RCC 7860 (cell line): ENCODE data around the gene DCAF17.
"Not testable (repeated sequence)": the region's sequence is repeated elsewhere in the genome, so short reads cannot be mapped to it uniquely, and the experiment has no call there.

Source experiments
- DNase-seq: peaks from one replicate; pipeline ENCODE4 v3.0.0-alpha.2; 2015; ENCODE audit warnings: low spot score
- FAIRE-seq: peaks from 2 replicates; lab custom pipeline; 2012; peaks lifted over from hg19 to GRCh38; lab: Jason Lieb, UNC

DCAF17 gene

DNA sequence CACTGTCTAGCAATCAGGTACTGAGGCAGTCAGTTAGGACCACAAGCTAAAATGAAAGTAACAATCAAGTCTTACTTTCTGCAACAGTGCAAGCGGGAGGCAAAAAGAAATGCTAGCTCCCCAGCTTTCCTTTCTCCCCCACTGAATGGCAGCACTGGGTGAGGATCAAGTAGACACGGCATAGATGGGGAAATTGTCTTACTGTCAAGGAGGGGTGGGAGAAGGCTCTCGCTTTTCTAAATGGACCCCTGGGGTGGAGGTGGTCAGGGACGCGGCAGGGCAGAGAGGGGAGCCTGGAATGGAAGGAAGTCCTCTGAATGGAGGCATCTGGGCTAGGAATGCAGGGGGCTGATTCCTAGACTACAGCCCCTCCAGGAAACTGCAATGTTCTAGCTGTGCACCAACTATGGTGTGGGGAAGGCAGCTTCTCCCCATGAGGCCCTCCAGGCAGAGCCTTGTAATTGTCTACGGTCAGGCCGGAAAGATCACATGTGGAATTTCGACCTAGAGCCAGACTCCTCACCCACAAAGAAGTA is 24.5 kb upstream of the DCAF17 start:
- no peak for DNase-seq

DNA sequence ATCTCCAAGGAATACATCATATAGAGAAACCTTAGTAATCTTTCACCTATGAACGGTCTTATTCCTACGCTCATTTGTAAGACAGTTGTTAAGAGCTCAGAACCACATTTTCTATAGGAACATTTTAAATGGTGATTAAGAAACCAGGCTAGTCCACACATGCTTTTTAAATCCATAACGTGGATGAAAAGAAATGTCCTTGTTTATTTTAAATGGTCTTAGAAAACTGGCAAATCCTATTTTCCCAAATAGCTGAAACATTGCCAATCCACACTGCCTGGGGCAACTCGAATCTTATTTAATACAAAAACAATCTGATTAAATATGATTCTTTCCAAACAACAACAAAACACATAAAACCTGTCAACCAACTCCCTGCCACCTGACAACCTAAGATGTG is 23.9 kb upstream of the DCAF17 start:
- DNase-seq: no peak
- no peak for FAIRE-seq

More for the DNA sequence above, 24.5 kb upstream of the DCAF17 start:
- FAIRE-seq: no peak

DNA sequence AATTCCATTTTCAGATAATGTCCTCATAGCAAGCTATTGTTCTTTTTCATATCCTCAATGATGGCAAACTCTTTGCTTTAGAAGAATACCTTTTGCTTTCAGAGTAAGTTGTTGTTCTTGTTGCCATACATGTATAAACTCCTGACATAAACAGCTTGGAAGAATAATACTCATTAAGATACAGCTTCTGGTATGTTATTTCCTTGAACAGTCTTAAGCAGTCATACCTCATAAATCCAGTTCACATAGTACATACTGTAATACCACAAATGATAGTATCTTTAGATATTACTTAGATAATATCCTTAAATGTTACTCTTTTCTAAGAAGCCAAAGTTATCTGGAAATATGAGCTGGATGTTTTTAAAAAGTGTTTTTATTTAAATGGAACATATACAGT is 23.4 kb upstream of the DCAF17 start:
- DNase-seq (no peak), FAIRE-seq (no peak)

DNA sequence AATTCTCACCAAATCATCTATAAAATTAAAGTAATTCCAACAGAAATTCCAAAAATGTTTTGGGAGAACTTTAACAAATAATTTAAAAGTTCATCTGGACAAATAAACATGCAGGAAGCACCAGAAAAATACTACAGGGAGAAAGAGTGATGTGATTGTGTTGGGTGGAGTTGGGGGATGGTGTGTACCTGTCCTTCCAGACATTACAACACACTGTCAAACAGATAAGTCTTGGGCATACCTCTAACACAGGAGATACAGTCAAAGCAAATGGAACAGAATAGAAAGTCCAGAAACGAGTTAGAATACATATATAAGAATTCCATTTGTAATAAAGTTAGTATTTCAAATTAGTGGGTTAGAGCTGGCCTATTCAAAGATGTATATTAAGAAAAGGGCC is 22.8 kb upstream of the DCAF17 start:
- DNase-seq: no peak
- no peak for FAIRE-seq

DNA sequence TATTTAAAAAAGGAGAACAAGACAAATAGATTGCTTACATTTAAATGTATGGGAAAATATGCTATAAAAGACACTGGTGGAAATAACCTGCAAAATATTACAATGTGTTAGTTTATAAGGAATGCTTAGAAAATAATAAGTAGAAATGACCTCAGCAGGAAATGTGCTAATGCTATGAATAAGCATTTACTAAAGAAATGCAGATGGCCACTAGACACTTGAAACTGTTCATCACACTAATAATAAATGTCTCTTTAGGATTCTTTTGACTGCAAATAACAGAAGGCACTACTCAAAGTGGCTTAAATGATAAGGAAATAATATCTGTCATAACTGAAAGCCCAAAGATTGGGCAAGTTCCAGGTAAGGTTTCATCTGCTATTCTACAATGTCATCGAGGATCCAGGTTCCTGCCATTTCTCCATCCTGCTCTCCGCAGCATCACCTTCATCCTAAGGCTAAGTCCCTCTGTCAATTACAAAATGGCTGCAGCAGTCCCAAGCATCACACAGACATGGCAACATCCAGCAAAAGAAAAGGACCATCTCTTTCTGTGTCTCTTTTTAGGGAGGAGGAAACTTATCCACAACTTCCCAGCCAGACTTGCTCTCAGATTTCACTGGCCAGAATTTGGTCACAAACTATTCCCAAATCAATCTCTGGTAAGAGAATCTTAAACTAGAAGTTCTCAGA is 22.1 kb upstream of the DCAF17 start:
- FAIRE-seq (no peak), DNase-seq (no peak)

DNA sequence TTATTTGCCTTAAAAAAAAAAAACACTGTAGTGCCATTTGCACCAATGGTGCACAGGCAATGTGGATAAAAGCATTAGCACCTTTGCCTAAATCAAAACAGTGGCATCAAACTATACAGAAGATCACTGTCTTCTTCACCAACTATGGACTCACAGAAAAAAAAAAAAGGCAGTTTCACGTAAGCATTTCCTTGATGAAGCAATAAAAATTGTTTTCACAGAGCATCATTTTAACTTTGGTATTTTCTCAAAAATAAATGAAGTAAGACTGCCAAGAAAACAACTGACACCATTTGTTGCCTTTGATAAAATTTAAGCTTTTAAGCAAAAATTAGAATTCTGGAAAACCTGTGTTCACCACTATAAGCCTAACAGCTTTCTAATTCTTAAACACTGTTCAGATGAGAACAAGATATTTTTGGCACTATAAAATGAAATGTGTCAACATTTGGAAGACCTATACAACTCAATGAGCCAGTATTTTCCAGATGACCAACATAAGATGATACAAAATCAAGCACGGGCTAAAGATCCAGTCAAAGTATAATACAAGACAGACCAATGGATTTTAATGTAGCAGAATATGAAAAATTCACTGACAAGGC is 21.4 kb upstream of the DCAF17 start:
- no peak for FAIRE-seq
- no peak for DNase-seq

DNA sequence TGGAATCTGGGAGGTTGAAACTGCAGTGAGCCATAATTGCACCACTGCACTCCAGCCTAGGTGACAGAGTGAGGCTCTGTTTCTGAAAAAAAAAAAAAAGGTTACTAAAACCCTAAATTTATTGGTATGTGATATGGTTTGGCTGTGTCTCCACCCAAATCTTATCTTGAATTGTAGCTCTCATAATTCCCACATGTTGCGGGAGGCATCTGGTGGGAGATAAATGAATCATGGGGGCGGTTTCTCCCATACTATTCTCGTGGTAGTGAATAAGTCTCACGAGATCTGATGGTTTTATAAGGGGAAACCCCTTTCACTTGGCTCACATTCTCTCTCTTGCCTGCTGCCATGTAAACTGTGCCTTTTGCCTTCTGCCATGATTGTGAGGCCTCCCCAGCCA is 19.4 kb upstream of the DCAF17 start:
- DNase-seq, FAIRE-seq: not testable (repeated sequence)

DNA sequence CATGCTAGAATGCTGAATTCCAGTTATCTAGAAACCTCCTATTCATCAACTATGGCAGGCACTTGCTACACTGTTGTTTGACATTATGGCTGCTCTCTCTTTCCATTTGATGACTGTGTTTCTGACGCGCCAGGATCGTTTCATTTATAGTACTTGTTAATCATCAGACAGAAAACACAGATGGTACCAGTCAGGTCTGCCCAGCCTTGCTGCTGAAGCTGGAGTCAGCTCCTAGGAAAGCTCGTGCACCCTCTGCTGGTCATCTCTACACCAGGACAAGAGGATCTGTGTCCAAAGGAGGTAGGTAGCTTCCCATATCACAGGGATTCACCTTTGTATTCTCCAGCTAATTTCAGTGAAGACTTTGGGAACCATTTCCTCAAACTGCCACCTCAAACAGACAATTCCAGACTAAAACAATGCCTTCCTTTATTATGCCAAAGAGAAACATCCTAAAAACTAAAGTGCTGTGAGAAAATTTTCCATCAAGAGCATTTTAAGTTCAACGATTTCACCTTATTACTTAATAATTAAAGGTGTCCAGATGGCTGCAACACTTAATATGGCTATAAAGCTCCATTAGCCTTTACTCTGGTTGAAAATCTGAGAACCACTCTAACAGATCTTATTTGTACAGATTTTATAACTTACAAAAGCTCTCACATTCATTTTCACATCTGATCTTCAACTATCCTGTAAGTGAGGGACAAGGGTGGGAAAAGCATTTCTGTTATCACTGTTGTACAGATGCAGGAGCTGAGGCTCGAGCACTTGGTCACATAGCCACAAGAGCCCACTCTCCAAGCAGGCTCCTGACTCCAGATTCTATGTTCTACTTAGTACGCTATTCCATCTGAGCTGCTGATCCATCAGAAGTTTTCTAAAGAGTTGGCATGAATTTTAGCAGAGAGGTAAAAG is 17.8 kb upstream of the DCAF17 start:
- FAIRE-seq (peak; percentile 88), DNase-seq (peak; percentile 93)

DNA sequence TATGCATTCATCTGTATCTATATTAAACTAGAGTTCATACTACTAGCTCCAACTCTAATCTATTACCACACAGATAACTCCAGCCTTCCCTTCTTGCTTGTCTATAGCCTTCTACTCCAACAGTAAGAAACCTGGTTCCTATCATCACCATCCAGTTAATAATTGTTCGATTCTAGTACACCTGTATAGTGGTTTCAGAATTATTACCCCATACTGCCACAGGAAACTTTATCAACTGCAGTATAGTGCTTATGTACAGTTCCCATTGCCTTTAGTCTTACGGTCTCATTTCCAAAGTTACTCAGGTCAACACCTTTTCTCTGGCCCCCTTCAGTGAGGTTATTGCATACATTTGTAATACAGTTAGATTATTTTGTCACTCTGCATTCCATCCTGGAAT is 14.7 kb upstream of the DCAF17 start:
- FAIRE-seq: no peak

DNA sequence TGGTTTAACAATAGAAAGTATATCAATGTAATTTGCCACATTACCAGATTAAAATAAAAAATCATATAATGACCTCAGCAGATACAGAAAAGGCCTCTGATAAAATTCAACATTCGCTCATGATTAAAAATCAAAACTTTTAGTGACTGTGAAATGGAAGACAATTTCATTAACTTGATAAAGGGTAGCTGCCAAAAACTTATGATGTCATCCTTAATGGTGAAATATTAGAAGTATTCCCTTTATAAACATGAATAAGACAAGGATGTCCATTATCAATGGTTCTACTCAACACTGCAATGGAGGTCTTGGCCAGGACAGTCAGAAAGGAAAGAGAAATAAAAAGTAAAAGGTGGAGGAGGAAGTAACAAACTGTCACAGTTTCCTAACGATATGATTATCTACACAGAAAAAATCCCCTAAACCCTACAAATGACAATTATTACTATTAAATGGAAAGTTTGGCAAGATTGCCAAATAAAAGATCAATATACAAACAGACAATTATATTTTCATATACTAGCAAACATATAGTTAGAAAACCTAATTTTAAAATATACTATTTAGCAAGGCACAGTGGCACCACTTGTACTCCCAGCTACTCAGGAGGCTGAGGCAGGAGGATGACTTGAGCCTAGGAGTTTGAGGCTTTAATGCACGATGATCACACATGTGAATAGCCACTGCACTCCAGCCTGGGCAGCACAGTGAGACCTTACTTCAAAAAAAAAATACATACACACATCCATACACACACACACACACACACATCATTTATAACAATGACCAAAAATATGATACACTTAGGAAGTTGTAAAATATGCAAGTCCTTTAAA is 13.1 kb upstream of the DCAF17 start:
- FAIRE-seq: no peak
- no peak for DNase-seq

More for the DNA sequence above, 14.7 kb upstream of the DCAF17 start:
- DNase-seq: no peak

DNA sequence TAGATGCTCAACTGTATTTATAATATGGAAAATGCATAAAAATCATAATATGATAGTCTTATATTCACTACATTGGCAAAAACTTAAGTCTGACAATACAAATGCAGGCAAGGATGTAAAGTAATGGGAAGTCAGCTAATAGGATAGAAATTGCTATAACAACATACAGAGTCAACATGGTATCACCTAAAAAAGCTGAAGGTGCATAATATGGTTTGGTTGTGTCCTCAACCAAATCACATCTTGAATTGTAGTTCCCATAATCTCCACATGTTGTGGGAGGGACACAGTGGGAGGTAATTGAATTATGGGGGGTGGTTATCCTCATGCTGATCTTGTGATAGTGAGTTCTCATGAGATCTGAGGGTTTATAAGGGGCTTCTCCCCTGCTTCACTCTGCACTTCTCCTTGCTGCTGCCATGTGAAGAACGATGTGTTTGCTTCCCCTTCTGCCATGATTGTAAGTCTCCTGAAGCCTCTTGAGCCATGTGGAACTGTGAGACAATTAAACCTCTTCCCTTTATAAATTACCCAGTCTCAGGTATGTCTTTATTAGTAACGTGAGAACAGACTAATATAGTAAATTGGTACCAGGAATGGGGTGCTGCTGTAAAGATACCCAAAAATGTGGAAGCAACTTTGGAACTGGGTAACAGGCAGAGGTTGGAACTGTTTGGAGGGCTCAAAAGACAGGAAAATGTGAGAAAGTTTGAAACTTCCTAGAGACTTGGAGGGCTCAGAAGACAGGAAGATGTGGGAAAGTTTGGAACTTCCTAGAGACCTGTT is 11.1 kb upstream of the DCAF17 start:
- DNase-seq, FAIRE-seq: not testable (repeated sequence)

DNA sequence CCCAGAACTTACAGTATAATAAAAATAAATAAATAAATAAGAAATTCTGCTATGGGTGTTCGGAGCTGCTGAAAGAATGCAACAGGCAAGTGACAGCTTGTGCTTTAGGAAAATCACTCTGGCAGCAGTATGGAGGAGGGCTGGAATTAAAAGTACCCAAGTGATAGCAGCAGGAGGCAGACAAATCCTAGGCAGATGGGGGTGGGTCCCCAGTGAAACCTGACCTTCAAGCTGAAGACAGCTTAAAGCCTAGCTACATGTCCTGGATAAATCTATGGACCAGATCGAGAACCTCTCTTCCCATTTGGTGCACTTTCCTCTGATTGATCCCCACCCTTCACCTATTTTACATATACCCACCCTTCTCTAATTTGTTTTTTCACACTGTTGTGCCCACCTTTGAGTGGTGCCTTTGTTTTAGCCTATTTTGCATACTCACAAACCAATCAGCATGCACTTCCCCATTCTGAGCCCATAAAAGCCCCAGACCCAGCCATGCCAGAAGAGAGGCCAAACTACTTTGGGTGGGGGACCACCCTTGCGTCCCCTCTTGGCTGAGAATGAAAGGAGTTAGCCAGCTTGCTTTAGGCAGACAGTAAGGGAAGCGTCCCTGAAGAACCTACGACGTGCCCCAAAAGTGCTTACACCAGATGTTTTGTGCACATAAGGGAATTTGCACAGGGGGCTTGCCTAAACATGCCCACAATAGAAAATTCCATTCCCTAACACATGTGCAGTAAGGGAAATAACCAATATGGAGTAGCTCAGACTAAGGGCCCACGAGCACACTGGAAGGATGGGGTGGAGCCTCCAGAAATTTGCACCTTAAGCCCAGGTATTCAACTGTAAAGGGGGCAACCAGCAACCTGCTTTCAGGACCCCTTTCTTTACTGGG is 3.3 kb upstream of the DCAF17 start:
- FAIRE-seq (no peak), DNase-seq (no peak)

DNA sequence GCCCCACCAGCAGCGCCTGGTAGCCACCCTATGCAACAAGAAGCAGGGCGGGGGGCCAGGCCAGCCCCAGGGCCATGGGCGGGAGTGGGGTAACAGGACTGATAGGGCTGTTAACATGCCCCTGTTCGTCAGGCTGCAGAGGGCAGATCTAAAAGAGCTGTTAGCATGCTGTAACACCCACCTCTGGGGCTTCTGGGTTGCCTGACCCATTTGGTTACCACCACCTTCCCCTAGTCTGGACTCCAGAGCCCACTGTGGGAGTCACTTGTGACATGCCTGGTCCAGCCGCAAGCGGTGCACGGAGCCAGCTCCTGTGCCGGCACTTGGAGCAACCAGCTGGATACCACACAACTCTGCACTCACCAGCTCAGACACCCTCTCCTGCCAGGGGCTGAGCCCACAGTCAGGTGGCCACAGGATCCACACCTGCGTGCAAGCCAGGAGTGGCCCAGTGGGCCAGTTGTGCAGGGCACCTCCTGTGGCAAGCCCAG is 2.3 kb upstream of the DCAF17 start:
- no peak for DNase-seq
- no peak for FAIRE-seq

DNA sequence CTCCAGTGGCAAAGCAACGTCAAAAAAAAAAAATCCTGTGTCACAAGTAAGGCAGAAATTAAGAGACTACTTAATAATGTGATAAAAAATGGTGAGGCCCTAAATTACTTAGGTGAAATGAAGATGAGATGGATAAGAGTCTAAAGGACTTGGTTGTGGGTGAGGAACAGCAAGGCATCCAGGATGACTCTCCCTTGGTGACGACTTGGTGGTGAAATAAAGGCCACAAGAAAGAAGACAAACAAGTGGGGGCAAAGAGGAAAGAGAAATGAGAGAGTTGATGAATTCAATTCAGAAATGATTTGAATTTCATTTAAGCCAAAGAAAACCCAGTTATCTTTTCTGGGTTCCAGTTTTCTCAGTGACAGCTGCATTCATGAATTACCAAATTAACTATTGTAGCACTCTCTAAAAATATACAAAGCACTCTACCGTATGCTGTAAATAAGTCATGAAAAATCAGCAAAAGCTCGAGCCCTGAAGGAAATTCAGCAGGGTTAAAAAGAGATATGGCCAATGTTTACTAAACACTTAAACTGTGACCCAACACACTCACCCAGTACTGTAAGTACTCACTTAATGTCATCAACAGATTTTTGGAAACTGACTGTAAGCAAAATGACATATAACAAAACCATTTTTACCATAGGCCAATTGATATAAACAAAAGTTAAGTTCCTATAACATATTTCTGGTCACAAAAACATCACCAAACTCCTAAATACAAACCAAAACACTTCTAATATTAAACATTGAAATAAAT is 1.6 kb upstream of the DCAF17 start:
- no peak for DNase-seq
- FAIRE-seq: no peak

DNA sequence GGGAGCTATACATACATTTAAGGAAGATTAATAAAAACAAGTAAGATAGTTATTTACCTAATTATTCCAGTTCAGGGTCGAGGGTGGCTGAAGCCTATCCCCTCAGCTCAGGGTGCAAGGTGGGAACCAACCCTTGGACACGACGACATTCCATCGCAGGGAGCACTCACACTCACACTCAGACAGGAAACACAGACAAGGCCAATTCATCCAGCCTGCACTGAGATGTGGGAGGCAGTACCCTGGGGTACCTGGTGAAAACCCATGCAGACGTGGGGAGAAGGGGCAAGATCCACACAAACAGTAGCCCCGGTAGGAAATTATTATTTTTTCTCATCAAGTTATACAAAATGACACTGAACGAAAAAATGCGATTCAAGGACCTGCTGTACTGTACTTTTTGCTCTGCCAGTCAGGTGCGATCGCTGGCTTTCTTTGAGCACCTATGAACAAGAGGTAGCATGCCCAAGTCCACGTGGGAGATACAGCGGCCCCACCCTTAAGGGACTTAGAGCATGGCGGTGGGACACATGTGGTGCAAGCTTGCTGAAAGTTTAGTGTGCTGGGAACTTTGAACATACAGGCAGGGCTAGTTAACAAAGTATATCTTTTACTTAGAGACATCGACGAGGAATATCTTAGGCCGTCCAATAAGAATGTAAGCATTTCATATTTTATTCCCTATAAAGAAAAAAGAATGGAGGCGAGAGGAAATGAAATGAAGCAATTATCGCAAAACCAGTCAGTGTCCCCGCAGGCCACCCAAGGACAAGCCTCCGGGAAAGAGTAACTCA is 860 bp upstream of the DCAF17 start:
- peak; percentile 48 for DNase-seq
- no peak for FAIRE-seq

DNA sequence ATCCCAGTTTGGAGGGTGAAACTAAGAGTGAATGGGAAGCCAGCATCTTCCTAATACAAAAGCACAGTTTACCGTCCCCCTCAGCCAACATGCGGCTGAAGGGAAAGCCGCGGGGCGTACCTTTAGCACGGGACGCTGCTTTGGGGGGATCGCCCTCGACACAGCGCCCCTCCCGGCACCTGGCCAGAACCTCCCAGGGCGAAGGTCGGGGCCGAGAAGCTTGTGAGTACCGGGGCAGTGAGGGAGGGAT is 338 bp upstream of the DCAF17 start, which contains the start of gene METTL8:
METTL8 (minus strand) TSS at position 228 of the 250 bp plus-strand sequence. CDS start 41,805 bp downstream, outside the sequence.
- FAIRE-seq (no peak), DNase-seq (no peak)

DNA sequence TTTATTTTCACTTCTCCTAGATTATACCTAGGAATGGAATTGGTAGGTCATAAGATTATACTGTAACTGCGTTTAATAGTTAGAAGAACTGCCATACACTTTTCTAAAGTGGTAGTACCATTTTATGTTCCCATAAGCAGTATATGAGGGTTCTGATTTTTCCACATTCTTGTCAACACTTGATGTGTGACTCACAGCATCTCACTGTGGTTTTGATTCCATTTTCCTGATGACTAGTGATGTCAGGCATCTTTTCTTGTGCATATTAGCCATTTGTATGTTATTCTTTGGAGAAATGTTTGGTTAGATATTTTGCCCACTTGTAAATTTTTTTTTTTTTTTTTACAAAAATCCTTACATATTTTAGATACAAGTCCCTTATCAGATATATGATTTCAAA is 2.3 kb downstream of the DCAF17 start:
- FAIRE-seq (peak; percentile 88), DNase-seq (peak; percentile 80)
